Measurements from ENCODE around the gene GNAI2.
"Not testable (repeated sequence)": the region's sequence is repeated elsewhere in the genome, so short reads cannot be mapped to it uniquely, and the experiment has no call there.

The GNAI2 gene

DNA sequence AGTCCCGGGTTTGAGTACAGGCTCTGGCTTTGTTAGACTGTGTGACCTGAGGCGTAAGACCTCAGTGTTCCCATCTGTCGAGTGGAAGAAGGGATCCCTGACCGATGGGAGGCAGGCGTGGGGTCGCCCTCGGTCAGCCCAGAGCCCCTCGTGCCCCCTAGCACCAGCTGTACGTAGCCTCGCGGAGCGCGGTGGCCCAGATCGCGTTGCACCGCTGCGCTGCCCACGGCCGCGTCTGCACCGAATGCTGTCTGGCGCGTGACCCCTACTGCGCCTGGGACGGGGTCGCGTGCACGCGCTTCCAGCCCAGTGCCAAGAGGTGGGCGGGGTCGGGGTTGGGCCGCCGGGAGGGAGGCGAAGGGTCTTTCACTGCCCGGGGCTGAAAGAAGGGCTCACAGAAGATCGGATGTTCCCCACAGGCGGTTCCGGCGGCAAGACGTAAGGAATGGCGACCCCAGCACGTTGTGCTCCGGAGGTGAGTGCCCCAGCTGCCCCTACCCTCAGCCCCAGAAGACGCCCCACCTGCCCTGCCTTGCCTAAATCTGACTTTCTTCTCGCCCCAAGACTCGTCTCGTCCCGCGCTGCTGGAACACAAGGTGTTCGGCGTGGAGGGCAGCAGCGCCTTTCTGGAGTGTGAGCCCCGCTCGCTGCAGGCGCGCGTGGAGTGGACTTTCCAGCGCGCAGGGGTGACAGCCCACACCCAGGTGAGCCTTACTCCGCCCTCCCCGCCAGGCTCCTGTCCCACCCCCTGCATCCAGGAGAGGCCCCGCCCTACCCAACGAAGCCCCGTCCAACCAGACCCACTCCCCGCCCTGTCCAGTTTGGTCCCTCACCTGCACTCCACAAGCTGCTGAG lies 39.4 kb downstream of the GNAI2 start:
- no peak for DNase-seq

DNA sequence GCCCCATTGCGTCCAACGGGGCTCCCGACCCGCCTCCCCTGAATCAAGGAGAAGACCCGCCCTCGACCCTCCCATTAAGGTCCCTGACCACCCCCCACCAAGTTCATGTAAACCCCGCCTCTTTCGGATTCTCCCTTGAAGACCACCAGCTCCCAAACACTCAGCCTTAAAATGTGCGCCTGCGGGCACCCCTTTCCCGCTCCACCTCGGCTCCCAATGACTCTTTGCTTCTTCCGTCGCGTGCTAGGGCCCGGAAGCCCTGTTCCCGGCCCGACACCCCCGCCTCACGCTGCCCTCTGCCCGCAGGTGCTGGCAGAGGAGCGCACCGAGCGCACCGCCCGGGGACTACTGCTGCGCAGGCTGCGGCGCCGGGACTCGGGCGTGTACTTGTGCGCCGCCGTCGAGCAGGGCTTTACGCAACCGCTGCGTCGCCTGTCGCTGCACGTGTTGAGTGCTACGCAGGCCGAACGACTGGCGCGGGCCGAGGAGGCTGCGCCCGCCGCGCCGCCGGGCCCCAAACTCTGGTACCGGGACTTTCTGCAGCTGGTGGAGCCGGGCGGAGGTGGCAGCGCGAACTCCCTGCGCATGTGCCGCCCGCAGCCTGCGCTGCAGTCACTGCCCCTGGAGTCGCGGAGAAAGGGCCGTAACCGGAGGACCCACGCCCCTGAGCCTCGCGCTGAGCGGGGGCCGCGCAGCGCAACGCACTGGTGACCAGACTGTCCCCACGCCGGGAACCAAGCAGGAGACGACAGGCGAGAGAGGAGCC lies 40.2 kb downstream of the GNAI2 start:
- DNase-seq, result no peak

DNA sequence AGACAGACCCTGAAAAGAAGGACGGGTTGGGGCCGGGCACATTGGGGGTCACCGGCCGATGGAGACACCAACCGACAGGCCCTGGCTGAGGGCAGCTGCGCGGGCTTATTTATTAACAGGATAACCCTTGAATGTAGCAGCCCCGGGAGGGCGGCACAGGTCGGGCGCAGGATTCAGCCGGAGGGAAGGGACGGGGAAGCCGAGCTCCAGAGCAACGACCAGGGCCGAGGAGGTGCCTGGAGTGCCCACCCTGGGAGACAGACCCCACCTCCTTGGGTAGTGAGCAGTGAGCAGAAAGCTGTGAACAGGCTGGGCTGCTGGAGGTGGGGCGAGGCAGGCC lies 40.7 kb downstream of the GNAI2 start:
- DNase-seq, result no peak

DNA sequence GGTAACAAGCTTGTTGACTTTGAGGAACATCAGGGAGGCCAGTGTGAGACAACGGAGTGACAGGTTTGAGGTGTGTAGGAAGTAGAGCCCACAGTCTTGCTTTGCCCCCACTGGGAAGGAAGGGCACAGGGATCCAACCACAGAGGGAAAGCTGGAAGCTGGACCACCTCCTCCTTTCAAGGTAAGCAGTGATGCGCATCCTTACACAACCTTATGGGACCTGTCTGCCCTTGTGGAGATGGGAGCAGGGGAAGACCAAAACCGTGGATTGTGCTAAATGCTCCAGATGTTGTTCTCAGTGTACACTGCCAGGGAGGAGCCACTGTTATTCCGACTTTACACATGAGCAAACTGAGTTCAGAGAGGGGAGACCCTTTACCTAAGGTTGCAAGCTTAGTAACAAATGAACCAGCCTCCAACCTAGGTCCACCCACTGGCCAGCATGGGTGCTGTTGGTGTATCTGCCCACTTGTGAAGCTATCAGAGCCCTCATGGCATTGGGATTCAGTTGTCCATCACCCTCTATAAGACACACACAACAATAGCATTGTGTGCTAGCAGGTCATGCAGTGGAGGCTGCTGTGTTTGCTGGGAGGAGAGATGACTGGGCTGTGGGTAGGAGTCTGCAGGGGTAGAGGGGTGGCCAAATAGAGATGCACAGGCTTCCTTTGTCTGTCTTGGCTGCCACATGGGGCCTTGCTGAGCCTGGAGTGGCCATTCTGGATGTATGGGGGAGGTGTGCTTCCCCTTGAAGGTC lies 42.3 kb downstream of the GNAI2 start:
- peak in 26 of 56 donors; percentile 17 to 77 (median 50) for DNase-seq

DNA sequence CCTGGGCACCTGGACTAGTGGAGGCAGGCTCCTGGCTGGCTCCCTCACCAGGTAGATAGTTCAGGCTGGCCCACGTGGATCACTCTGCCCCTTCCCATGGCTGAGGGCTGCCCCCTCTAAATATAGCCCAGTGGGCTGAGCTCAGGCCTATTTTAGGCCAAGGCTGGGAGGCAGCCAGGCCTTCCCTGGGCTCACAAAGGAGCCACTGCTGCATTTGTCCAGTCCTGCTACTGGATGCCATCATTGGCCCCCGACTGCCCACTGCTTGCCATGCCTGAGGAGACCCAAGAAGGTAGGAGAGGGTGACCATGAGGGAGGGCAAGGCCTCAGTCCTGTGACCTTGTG lies 42.8 kb downstream of the GNAI2 start, which contains the start of gene LSMEM2:
TSS of gene LSMEM2 (plus strand) at position 208 of the 345 bp plus-strand sequence. CDS start at position 235, 27 bp downstream.
- peak in 14 of 56 donors; percentile 27 to 77 (median 58) for DNase-seq

DNA sequence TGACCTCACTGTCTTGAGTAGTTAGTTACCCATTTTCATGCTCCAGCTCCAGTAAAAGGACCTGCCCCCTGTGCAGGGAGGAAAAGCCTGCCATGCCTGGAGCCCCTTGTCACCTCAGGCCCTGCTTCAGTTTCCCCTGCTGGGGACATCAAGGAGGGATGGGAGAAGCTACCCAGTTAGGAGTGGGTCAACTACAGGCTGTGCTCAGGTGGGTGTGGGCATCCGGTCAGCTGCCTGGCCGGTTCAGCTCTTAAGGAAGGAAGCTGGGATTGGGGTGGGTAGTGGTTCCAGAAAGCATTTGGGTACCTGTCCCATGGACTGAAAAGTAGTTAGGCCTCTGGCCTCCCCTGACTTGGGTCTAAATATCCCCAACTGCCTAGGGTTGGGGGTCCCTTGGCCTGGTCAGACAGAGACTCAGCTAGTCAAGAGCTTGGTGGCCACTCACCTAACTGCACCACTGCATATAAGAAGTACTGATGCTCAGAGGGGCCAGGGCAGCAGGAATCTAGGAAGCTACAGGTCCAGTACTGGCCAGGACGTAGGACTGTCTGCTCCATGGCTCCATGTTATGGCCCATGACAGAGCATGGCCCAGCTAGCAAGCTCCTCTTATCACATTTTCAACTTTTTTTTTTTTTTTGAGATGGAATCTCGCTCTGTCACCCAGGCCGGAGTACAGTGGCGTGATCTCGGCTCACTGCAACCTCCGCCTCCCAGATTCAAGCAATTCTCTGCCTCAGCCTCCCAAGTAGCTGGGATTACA lies 43.4 kb downstream of the GNAI2 start:
- no peak for DNase-seq

DNA sequence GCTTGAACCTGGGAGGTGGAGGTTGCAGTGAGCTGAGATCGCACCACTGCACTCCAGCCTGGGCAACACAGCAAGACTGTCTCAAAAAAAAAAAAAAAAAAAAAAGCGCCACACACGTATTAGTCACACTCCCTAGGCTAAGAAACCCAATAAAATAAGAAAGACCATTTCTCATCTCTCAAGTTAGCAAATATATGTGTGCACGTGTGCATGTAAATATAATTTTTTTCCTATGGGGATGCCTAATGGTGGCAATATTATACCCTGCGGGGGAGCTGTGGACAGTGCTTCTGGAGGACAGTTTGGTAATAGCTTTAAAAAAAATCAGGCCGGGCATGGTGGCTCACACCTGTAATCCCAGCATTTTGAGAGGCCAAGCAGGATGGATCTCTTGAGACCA lies 48.1 kb downstream of the GNAI2 start:
- not testable (repeated sequence) for DNase-seq

DNA sequence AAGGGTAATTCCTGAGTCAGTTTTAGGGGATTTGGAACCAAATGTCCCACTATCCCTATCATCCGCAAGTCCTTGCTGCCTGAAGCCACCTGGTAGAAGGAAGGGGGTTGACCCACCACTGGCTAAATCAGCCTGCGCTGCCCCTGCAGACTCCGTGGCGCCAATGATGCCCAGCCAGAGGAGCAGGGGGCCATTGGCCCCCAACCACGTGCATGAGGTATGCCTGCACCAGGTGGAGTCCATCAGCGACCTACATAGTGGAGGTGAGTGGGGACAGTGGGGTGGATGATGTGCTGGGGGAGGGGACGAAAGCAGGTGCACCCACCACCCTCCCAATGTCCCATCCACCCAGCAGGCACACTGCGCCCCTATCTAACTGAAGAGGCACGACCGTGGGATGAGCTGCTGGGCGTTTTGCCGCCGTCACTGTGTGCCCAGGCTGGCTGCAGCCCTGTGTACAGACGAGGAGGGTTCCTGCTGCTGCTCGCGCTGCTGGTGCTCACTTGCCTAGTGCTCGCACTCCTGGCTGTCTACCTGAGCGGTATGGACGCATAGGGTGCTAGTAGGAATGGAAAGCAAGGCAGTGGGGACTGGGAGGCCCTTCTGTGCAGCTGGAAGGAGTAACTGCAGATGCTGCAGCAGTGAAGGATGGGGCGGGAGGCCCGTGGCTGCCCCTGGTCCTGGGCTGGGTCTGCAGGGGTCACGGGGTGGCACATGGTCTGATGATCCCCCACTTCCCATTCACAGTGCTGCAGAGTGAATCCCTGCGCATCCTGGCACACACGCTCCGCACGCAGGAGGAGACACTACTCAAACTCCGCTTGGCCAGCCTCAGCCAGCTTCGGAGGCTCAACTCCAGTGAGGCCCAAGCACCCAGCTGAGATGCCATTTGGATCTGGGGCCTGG lies 50.6 kb downstream of the GNAI2 start:
- no peak for DNase-seq

DNA sequence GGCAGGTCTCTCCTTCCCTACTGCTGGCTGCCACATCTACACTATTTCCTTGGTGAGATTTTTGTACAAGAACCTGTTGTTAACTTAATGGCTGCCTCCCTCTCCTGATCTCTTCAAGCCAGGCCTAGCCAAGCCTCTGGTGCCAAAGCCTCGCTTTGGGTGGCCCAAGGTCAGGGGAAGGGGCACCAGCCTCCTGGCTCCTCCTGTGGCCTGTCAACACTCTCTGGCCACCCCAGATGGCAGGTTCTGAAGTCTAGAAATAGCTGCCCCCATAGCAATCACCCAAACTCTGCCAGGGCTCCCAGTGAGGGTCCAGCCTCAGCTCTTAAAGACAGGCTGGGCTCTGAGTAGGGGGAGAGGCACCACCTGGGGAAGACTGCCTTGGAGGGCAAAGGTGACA lies 51.3 kb downstream of the GNAI2 start:
- DNase-seq, result no peak

DNA sequence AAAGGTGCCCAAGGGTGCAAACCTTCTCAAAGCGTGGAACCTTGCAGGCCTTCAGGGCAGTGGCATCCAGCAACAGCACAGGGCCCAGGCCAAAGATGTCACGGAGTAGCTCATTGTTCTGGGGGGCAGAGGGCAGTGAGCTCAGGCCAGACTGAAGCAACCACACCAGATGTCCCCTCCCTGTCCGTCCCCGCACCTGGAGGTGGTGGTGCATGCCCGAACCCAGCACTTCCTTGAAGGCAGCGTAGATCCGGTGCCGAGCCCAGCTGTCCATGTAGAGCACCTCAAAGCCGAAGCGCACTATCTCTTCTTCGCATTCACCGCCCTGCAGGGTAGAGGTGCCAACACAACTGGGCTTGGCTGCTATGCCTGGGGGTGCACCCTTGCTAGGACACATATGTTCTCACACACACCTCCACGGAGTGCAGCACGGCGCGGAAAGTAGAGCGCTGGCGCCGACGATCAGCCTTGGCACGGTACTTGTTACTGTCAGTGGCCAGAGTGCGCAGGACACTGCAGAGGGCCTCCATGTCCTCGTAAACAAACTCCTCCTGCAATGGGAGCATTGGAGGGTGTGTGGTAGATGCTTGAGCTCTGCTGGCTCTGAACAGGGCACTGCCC lies 52.5 kb downstream of the GNAI2 start:
- no peak for DNase-seq

DNA sequence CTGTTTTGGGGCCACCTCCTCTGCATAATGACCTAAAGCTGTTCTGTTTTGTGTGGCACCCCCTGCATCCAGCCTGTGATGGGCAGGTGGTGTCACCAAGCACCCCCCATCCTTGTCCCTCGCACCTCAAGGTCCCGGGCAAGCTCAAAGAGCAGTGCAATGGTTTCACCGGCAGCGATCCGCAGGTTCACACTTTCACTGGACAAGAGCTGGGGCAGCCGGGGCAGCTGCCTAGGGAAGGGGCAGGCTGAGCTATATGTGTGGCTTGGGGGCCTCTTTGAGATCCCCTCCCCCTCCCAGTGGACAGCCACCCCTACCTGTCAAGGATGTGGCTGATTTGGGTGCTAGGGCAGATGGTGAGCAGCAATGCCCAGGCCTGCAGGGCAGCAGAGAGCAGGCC lies 53.1 kb downstream of the GNAI2 start:
- DNase-seq, result no peak

DNA sequence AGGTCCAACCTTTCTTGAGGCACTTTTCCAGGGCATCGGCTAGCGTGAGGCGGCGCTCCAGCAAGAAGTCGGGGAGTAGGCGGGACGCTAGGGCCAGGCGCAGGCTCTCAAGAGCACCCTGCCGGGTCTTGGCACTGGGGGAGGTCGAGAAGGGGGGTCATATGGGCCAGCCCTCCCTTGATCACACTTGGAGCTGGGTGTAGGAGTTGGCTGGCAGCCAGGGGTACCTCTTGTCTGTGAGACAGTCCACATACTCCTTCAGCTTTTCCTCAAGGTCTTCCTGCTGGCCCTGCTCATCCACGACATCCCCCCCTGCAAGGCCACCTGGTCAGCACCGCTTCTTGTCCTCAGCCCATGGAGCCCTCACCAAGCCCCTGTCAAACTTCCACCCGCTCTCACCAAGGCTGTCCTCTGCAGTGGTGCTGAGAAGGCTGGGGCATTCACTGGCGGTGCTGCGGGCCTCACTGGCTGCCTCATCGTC lies 54.2 kb downstream of the GNAI2 start:
- no peak for DNase-seq

DNA sequence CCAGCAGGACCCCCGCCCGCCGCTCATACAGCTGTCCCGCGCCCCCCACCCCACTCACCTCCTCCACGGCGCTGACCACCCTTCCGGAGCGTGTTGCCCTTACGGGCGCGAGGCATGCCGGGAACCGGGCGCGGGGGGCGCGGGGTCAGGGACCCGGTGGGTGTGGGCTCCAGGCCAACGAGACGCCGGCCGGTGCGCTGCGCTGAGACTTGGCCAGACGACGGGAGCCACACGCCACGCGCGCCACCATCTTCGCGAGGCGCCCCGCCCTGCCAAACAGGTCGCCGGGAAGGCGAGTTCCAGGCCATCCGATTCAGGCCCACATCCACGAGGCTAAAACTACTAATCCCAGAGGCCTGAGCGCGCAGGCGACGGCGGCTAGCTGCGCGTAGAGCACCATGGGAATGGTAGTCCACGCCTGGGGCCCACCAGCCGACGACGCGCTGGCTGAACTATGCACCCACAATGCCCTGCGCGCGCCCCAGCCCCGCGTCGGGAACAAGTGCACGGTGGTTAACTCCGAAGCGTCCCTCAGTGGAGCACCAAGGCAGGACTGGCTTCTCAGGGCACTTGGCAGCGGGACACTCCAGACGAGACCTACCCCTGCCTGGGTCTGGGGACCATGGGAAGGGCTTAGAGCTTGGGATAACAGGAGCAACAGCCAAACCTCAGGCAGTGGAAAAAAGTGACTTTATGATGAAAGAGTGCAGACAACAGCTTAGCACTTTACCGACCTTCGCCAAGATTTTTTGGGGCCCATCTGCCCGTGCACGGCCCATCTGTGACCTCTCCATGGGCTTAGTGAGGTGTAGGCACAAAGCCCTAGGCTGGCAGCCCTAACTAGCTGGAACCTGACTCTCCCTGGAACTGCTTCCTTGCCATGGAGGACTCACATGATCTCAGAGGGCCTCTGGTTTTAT lies 56.4 kb downstream of the GNAI2 start, which contains the start of gene IFRD2:
TSS of gene IFRD2 (minus strand) at position 271 of the 920 bp plus-strand sequence. CDS start at position 116, 155 bp downstream.
- peak; percentile 86 to 99 (median 97) for DNase-seq

DNA sequence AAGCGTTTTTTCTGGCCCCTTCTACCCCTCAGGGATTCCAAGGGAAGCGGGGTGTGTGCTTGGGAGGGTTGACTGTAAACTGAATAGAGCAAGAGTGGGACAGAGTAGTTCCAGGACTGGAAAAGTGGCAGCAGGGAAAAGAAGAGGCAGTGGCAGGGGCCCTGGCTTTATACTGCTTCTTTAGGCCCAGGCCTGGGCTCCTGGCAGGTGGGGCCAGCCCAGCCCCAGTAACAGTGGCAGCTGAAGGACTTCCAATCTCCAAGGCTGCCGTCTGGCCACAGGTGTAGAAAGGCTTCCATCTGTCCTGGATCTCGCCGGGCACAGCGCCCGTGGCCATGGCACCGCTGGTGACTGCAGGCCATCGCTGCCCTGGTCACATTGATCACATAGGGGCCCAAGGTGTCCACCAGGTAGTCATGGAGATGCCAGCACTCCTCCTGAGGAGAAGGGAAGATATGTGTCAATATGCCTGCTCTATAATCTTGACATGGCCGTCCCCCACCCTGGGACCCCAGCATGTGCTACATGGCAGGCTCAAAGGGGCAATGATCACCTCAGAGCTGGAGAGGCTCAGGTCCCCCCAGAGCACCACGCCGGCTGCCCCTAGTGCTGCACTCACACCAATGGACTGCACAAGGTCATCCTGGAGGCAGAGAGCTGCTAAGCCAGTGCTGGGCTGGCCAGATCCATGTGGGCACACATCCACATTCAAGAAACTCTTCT lies 57.2 kb downstream of the GNAI2 start:
- no peak for DNase-seq

DNA sequence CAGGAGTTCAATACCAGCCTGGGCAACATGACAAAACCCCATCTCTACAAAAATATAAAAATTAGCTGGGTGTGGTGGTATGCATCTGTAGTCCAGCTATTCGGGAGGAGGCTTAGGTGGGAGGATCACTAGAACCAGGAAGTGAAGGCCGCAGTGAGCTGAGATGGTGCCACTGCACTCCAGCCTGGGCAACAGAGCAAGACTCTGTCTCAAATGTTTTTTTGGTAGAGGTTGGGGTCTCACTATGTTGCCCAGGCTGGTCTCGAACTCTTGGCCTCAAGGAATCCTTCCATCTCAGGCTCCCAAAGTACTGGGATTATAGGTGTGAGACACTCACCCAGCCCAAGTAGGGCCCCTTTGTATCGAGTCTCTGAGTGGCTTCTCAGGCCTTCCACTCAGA lies 58.1 kb downstream of the GNAI2 start:
- no peak for DNase-seq

DNA sequence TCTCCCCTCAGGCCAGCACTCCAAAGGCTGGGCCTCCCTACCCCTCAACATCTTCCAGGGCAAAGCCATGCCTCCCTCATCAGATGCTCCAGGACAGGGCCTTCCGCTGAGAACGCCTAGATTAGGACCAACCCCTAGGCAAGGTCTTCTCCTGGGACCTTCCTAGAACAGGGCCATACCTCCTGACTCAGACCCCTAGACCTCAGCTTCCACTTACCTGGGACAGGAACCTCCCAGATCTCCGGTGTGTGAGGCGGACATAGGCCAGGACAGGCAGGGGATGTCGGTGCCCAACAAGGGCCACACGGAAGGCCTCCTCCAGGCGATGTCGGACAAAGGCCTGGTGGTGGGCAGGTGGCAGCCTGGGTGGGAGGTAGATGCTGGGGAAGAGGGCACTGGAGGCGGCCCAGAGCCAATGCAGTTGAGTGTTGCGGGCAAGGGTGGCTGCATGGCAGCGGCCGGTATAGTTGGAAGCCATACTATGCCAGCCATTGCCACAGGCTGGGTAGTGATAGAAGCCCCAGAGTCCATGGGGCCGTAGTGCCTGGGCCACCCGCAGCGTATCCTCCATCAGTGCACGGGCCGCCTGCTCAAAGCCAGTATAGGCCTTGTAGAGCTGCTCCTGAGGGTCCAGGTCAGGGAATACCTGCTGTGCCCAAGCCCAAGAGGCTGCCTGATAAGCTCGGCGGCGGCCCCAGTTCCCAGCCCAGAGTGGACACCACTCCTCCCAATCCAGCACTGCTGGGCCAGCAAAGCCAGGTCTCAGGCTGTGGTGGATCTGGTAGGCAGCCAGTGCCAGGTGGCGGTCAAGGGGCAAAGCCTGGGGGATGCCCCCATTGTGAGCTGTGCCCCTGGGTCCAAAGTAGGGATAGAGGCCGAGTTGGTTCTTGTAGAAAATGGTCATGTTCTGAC lies 58.7 kb downstream of the GNAI2 start:
- DNase-seq, result no peak

All from nucleus accumbens (tissue), 56 donors.